Muscle of back (tissue), 11 donors: ENCODE data around the gene ITIH2. TPM values are rescaled to one million over a fixed set of nuclear protein-coding genes. Genes with fewer than 3 reads are reported as not detected.
A peak's percentile ranks its signal among the peaks of the same experiment; 100 is the strongest.
"Not testable (repeated sequence)": the region's sequence is repeated elsewhere in the genome, so short reads cannot be mapped to it uniquely, and the experiment has no call there.

ENCODE experiments used
- DNase-seq, 3 donors: peaks; one replicate each; pipeline versions ENCODE4 v3.0.0 to v3.0.0-alpha.2; 2013
- polyA plus RNA-seq, 10 donors: library from polyadenylated mRNA; unstranded; fragments of 120-200 nt; gene quantifications; one replicate each; pipeline ENCODE4 v1.2.1, GENCODE V29; 2013; ENCODE audit not compliant: insufficient read length in 10 of 10

The ITIH2 gene
- polyA plus RNA-seq, 10 donors: 0.08 to 2.6 (median 0.15) TPM

- DNase-seq: no peak
These were observed 6.6 kb upstream of the ITIH2 start for GRCh38 chr10:7696545-7696944.

GRCh38 chr10:7697426-7697825 lies 5.7 kb upstream of the ITIH2 start:
- DNase-seq: no peak

GRCh38 chr10:7700577-7701125 lies 2.5 kb upstream of the ITIH2 start:
- no peak for DNase-seq

- no peak for DNase-seq
These were observed 1.9 kb upstream of the ITIH2 start for GRCh38 chr10:7701158-7701742.

GRCh38 chr10:7702288-7702812 lies 766 bp upstream of the ITIH2 start:
- no peak for DNase-seq

GRCh38 chr10:7704071-7705016 lies 1.2 kb downstream of the ITIH2 start:
- DNase-seq: peak in 1 of 3 donors; percentile 19

- no peak for DNase-seq
These were observed 2.2 kb downstream of the ITIH2 start for GRCh38 chr10:7705341-7705740.

- DNase-seq: no peak
These were observed 3.5 kb downstream of the ITIH2 start for GRCh38 chr10:7706534-7707073.

- DNase-seq: no peak
These were observed 4.0 kb downstream of the ITIH2 start for GRCh38 chr10:7707102-7707501.

- DNase-seq: no peak
These were observed 4.9 kb downstream of the ITIH2 start for GRCh38 chr10:7707858-7708622.

- DNase-seq: no peak
These were observed 5.7 kb downstream of the ITIH2 start for GRCh38 chr10:7708832-7709231.

- DNase-seq: no peak
These were observed 7.3 kb downstream of the ITIH2 start for GRCh38 chr10:7710446-7710845.

GRCh38 chr10:7711075-7711474 lies 8.0 kb downstream of the ITIH2 start:
- DNase-seq: not testable (repeated sequence)

GRCh38 chr10:7715515-7715914 lies 12.4 kb downstream of the ITIH2 start:
- no peak for DNase-seq

- DNase-seq: no peak
These were observed 14.7 kb downstream of the ITIH2 start for GRCh38 chr10:7717767-7718166.

GRCh38 chr10:7718685-7719084 lies 15.6 kb downstream of the ITIH2 start:
- DNase-seq: no peak

GRCh38 chr10:7720478-7720877 lies 17.4 kb downstream of the ITIH2 start:
- DNase-seq: no peak

- DNase-seq: no peak
These were observed 19.9 kb downstream of the ITIH2 start for GRCh38 chr10:7722927-7723529.

- DNase-seq: no peak
These were observed 31.7 kb downstream of the ITIH2 start for GRCh38 chr10:7734821-7735220.

- no peak for DNase-seq
These were observed 35.7 kb downstream of the ITIH2 start for GRCh38 chr10:7738536-7739407.
